22Rv1 (cell line): ENCODE measurements around the gene RER1.

Experiments
- ZFX ChIP-seq: fragments of 450-650 bp; IDR thresholded peaks from 2 replicates; pipeline ENCODE4 v1.6.1; 2017; ENCODE audit warnings: antibody characterized with exemption, borderline replicate concordance
- TF ChIP-seq, protein P1 (sequence below): fragments of 450-650 bp; IDR thresholded peaks from 2 replicates; pipeline ENCODE4 v1.5.1; 2017; ENCODE audit warnings: mild to moderate bottlenecking

GRCh38 chr1:2447276-2448097 lies 55.8 kb downstream of the RER1 start:
- TF ChIP-seq, protein P1, sequence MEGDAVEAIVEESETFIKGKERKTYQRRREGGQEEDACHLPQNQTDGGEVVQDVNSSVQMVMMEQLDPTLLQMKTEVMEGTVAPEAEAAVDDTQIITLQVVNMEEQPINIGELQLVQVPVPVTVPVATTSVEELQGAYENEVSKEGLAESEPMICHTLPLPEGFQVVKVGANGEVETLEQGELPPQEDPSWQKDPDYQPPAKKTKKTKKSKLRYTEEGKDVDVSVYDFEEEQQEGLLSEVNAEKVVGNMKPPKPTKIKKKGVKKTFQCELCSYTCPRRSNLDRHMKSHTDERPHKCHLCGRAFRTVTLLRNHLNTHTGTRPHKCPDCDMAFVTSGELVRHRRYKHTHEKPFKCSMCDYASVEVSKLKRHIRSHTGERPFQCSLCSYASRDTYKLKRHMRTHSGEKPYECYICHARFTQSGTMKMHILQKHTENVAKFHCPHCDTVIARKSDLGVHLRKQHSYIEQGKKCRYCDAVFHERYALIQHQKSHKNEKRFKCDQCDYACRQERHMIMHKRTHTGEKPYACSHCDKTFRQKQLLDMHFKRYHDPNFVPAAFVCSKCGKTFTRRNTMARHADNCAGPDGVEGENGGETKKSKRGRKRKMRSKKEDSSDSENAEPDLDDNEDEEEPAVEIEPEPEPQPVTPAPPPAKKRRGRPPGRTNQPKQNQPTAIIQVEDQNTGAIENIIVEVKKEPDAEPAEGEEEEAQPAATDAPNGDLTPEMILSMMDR: no peak
- TF ChIP-seq ZFX: no peak
